Endothelial cell of umbilical vein (primary cell): ENCODE measurements around the gene ATOH1. TPM values are rescaled to one million over a fixed set of nuclear protein-coding genes. Genes with fewer than 3 reads are reported as not detected.

Experiments used
- BruUV-seq: library from RNA; stranded (reverse); fragments of 400-500 nt; replicated peaks from 2 replicates; lab custom pipeline; 2021; lab: Mats Ljungman, UMichigan
- CTCF ChIA-PET: fragments of 300-600, 350-600 bp; sonication (Branson Sonifier 250); formaldehyde crosslinking; loops from one replicate; lab custom pipeline; 2021; ENCODE audit warnings: antibody characterized with exemption, inconsistent platforms; lab: Charles Lee
- POLR2A ChIA-PET: fragments of 300-600, 350-600 bp; sonication (Branson Sonifier 250); formaldehyde crosslinking; loops from one replicate; lab custom pipeline; 2021; ENCODE audit warnings: antibody characterized with exemption, inconsistent platforms; lab: Charles Lee
- DNase-seq: peaks from one replicate; pipeline ENCODE4 v3.0.0-alpha.2; 2011; ENCODE audit warnings: low read depth, low spot score
- FAIRE-seq: peaks from 2 replicates; lab custom pipeline; 2011; peaks lifted over from hg19 to GRCh38; lab: Jason Lieb, UNC
- H2AFZ ChIP-seq: 2 replicates; pipeline ENCODE4 v1.6.0; 2012; ENCODE audit warnings: low read depth, low read length, control low read depth, inconsistent platforms
- H3K27ac ChIP-seq: 2 replicates; pipeline ENCODE4 v1.5.1; 2011; ENCODE audit warnings: low read depth, mild to moderate bottlenecking, control low read depth, low read length, moderate library complexity; ENCODE audit not compliant: insufficient read depth
- H3K27me3 ChIP-seq, 2 experiments: 2 replicates each; pipeline versions ENCODE4 v1.6.0 to v1.6.1; 2011; ENCODE audit warnings: low read length in 2 of 2, mixed read lengths in 1 of 2; ENCODE audit not compliant: control insufficient read depth in 2 of 2, insufficient read depth in 2 of 2
- H3K36me3 ChIP-seq, 2 experiments: 2 replicates in 1 of 2; 3 replicates in 1 of 2; pipeline ENCODE4 v1.5.1; 2011; ENCODE audit warnings: low read length in 2 of 2, mild to moderate bottlenecking in 1 of 2, moderate library complexity in 1 of 2; ENCODE audit not compliant: control insufficient read depth in 2 of 2, insufficient read depth in 2 of 2; ENCODE audit errors: extremely low read depth in 1 of 2
- H3K4me1 ChIP-seq: 3 replicates; pipeline ENCODE4 v1.5.1; 2011; ENCODE audit warnings: mild to moderate bottlenecking, low read length; ENCODE audit not compliant: control insufficient read depth, insufficient read depth; ENCODE audit errors: extremely low read depth
- H3K4me2 ChIP-seq: 2 replicates; pipeline ENCODE4 v1.6.1; 2011; ENCODE audit warnings: low read length, control low read depth, mixed read lengths; ENCODE audit not compliant: insufficient read depth
- H3K4me3 ChIP-seq, 3 experiments: fragments of 200-600 bp in 1 of 3; sonication (generic), shearing (Covaris generic) in 1 of 3; replicated peaks in 1 of 3; 2 replicates each; pipeline ENCODE4 v1.5.1; 2011 to 2016; ENCODE audit warnings: control low read depth in 3 of 3, low read length in 3 of 3, mild to moderate bottlenecking in 2 of 3, inconsistent platforms in 1 of 3, low read depth in 1 of 3, moderate library complexity in 1 of 3; ENCODE audit not compliant: insufficient read depth in 1 of 3
- H3K79me2 ChIP-seq: 2 replicates; pipeline ENCODE4 v1.6.0; 2012; ENCODE audit warnings: low read length, inconsistent platforms; ENCODE audit not compliant: control insufficient read depth, insufficient read depth
- H3K9ac ChIP-seq: replicated peaks from 2 replicates; pipeline ENCODE3; 2011; ENCODE audit warnings: low read length, control low read depth; ENCODE audit not compliant: insufficient read depth; ENCODE audit errors: extremely low read depth
- H3K9me1 ChIP-seq: replicated peaks from 3 replicates; pipeline ENCODE4 v1.6.0; 2011; ENCODE audit warnings: mild to moderate bottlenecking, low read length; ENCODE audit not compliant: control insufficient read depth, insufficient read depth; ENCODE audit errors: extremely low read depth
- H3K9me3 ChIP-seq: replicated peaks from 2 replicates; pipeline ENCODE4 v1.5.1; 2012; ENCODE audit warnings: low read length, inconsistent platforms; ENCODE audit not compliant: control insufficient read depth, insufficient read depth
- H4K20me1 ChIP-seq: replicated peaks from 2 replicates; pipeline ENCODE3; 2011; ENCODE audit warnings: mild to moderate bottlenecking, low read length; ENCODE audit not compliant: control insufficient read depth, insufficient read depth; ENCODE audit errors: extremely low read depth
- CTCF ChIP-seq, 2 donors: IDR thresholded peaks; 1 replicate in 1 of 2; 2 replicates in 1 of 2; pipeline ENCODE4 v1.5.1; 2011; ENCODE audit warnings: low read length in 2 of 2, mild to moderate bottlenecking in 2 of 2, moderate library complexity in 2 of 2, control low read depth in 1 of 2, inconsistent platforms in 1 of 2, low read depth in 1 of 2; ENCODE audit not compliant: insufficient read depth in 1 of 2; ENCODE audit errors: extremely low read depth in 1 of 2
- EZH2 ChIP-seq: IDR thresholded peaks from 2 replicates; pipeline ENCODE4 v1.6.1; 2012; ENCODE audit warnings: borderline replicate concordance, low read depth, mild to moderate bottlenecking, moderate library complexity, low read length, inconsistent platforms; ENCODE audit not compliant: severe bottlenecking
- FOS ChIP-seq: IDR thresholded peaks from 2 replicates; pipeline ENCODE4 v1.6.1; 2011; ENCODE audit warnings: mild to moderate bottlenecking, low read length, moderate library complexity, borderline replicate concordance; ENCODE audit not compliant: insufficient read depth
- GATA2 ChIP-seq: IDR thresholded peaks from 2 replicates; pipeline ENCODE4 v1.7.0; 2011; ENCODE audit warnings: low read depth, mild to moderate bottlenecking, moderate library complexity, mixed read lengths, low read length; ENCODE audit not compliant: insufficient read length, insufficient read depth
- JUN ChIP-seq: IDR thresholded peaks from 2 replicates; pipeline ENCODE4 v1.6.1; 2011; ENCODE audit warnings: borderline replicate concordance, low read depth; ENCODE audit not compliant: insufficient read length, insufficient read depth
- MAX ChIP-seq: IDR thresholded peaks from 2 replicates; pipeline ENCODE4 v1.6.1; 2011; ENCODE audit not compliant: insufficient read depth, insufficient read length
- MYC ChIP-seq: IDR thresholded peaks from one replicate; pipeline ENCODE4 v1.6.1; 2011; ENCODE audit warnings: mild to moderate bottlenecking, low read depth, low read length
- POLR2A ChIP-seq: IDR thresholded peaks from 2 replicates; pipeline ENCODE4 v1.6.1; 2012; ENCODE audit warnings: low read depth, mild to moderate bottlenecking, control low read depth, low read length
- POLR2AphosphoS5 ChIP-seq: IDR thresholded peaks from 2 replicates; pipeline ENCODE4 v1.6.1; 2012; ENCODE audit warnings: low read depth, mild to moderate bottlenecking, control low read depth, low read length, moderate library complexity; ENCODE audit not compliant: insufficient read depth
- dilution Hi-C: fragments of 300-500 bp; cut with MboI; formaldehyde crosslinking; loops from one replicate; pipeline ENCODE4 v1.15.0; 2019; ENCODE audit warnings: low sequenced_read_pairs; ENCODE audit not compliant: extremely low pct_ligation_motif_present
- intact Hi-C: fragments of 100-400 bp; cut with micrococcal nuclease; formaldehyde crosslinking; loops from one replicate; pipeline ENCODE4 v1.10.0; 2022
- polyA plus RNA-seq, 4 experiments: library from polyadenylated mRNA; depleted of rRNA in 3 of 4; stranded (reverse) in 3 of 4; unstranded in 1 of 4; fragments of >200 nt; gene quantifications; 2 replicates each; pipeline versions ENCODE4 v1.2.1 to v1.2.3, GENCODE V29; 2011 to 2012; ENCODE audit warnings: missing spikeins in 1 of 4
- total RNA-seq: library from RNA; stranded (reverse); gene quantifications from 2 replicates; pipeline ENCODE4 v1.2.3, GENCODE V29; 2021

ATOH1 gene
- total and polyA plus RNA-seq, 2 donors (not counting 3 experiments of a cell fraction or from before 2014, with no cell fraction given) = not detected

- peaks cover 5 to 16% of the 10 kb centered on the region in 2 experiments for H3K27me3 ChIP-seq
- H3K36me3 ChIP-seq = no peaks in the 10 kb centered on the region
- dilution Hi-C loops = no loop called here
- H3K27ac ChIP-seq = no peak overlapping the region
- H3K9me3 ChIP-seq = no peaks in the 10 kb centered on the region
- DNase-seq = no peak
- FAIRE-seq = no peak
- H4K20me1 ChIP-seq = no peaks in the 10 kb centered on the region
- intact Hi-C loops = no loop called here
- H2AFZ ChIP-seq = no peak overlapping the region
- BruUV-seq = no TSS peak
- POLR2A ChIA-PET = no interaction called here
- H3K4me1 ChIP-seq = no peaks in the 10 kb centered on the region
- no peaks in the 10 kb centered on the region for H3K79me2 ChIP-seq
- H3K4me3 ChIP-seq = no peak overlapping the region
- H3K9me1 ChIP-seq = no peaks in the 10 kb centered on the region
- H3K9ac ChIP-seq = no peak overlapping the region
- CTCF ChIA-PET = no interaction called here
- H3K4me2 ChIP-seq = no peak overlapping the region
- no peak for TF ChIP-seq MAX
- no peak for TF ChIP-seq FOS
- TF ChIP-seq POLR2AphosphoS5 = no peak
- no peak for TF ChIP-seq POLR2A
- TF ChIP-seq CTCF (IDR thresholded peaks at IDR 0.05; ENCODE audit: extremely low read depth in 1 of 2, insufficient read depth in 1 of 2, low read depth in 1 of 2, low read length in 2 of 2) = no peak
- no peak for TF ChIP-seq EZH2
- no peak for TF ChIP-seq GATA2
- TF ChIP-seq JUN = no peak
- no peak for TF ChIP-seq MYC
Observed at GRCh38 chr4:93813092-93813491, 15.5 kb upstream of the ATOH1 start.
